ENCODE data around the gene NDUFB11.
"Not testable (repeated sequence)": the region's sequence is repeated elsewhere in the genome, so short reads cannot be mapped to it uniquely, and the experiment has no call there.

Gene NDUFB11

DNA sequence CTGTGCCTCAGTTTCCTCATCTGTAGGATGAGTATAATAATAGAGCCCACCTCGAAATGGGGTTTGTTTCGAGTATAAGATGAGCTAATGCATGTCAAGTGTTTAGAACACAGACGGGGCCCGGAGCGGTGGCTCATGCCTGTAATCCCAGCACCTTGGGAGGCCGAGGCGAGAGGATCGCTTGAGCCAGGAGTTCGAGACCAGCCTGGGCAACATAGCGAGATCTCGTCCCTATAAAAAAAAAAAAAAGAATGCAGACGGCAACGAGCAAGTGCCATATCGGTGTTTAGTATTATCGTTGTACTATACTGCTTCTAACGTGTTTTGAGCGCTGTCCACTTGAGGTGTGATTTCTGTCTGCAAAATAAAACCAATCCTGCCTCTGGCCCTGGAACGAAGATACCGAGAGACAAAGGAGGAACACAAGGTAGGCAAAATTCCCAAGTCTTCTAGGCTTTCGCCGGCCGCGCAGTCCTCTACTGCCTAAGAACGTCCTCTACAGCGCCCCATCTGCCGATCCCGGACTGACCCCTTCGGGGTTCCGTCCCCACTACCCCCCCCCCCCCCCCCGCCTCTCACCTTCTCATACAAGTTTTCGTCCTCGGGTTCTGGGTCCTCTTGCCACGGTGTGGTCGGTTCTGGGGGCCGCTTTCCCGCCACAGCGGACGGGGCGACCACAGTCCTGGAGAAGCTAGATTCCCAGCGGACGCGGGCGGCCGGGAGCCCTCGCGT lies 442 bp downstream of the NDUFB11 start:
- Histone ChIP-seq H3K4me2 (ENCODE audit: low read length) (peak overlapping the region; percentile 86), H2AFZ (peak overlapping the region; percentile 68), H3K9ac (no peak overlapping the region), H3K4me1 (no peaks in the 10 kb centered on the region), H3K27ac (peak overlapping the region; percentile 97), H3K9me3 (ENCODE audit: control insufficient read depth, low read length) (no peaks in the 10 kb centered on the region), H3K36me3 (ENCODE audit: control insufficient read depth, insufficient read depth, low read length) (no peaks in the 10 kb centered on the region), H3K4me3 (ENCODE audit: low read depth, low read length) (peak overlapping the region; percentile 85), H3K79me2 (peaks cover 13% of the 10 kb centered on the region), H3K27me3 (ENCODE audit: control insufficient read depth, insufficient read depth, low read length) (no peaks in the 10 kb centered on the region)
- TF ChIP-seq, protein P1, sequence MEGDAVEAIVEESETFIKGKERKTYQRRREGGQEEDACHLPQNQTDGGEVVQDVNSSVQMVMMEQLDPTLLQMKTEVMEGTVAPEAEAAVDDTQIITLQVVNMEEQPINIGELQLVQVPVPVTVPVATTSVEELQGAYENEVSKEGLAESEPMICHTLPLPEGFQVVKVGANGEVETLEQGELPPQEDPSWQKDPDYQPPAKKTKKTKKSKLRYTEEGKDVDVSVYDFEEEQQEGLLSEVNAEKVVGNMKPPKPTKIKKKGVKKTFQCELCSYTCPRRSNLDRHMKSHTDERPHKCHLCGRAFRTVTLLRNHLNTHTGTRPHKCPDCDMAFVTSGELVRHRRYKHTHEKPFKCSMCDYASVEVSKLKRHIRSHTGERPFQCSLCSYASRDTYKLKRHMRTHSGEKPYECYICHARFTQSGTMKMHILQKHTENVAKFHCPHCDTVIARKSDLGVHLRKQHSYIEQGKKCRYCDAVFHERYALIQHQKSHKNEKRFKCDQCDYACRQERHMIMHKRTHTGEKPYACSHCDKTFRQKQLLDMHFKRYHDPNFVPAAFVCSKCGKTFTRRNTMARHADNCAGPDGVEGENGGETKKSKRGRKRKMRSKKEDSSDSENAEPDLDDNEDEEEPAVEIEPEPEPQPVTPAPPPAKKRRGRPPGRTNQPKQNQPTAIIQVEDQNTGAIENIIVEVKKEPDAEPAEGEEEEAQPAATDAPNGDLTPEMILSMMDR (IDR thresholded peaks at IDR 0.05): no peak

- Histone ChIP-seq H3K36me3 (ENCODE audit: control insufficient read depth, insufficient read depth, low read length) (no peaks in the 10 kb centered on the region), H3K4me3 (ENCODE audit: low read depth, low read length) (no peak overlapping the region), H3K4me2 (ENCODE audit: low read length) (no peak overlapping the region), H3K79me2 (no peaks in the 10 kb centered on the region), H3K4me1 (no peaks in the 10 kb centered on the region), H3K27ac (no peak overlapping the region), H3K9me3 (ENCODE audit: control insufficient read depth, low read length) (no peaks in the 10 kb centered on the region), H3K27me3 (ENCODE audit: control insufficient read depth, insufficient read depth, low read length) (no peaks in the 10 kb centered on the region), H2AFZ (no peak overlapping the region), H3K9ac (no peak overlapping the region)
- TF ChIP-seq, protein P1 (IDR thresholded peaks at IDR 0.05): no peak
Observed at GRCh38 chrX:47138171-47138570, 6.3 kb downstream of the NDUFB11 start.

GRCh38 chrX:47135650-47136049 lies 8.9 kb downstream of the NDUFB11 start:
- not testable (repeated sequence) for H3K27me3 ChIP-seq (ENCODE audit: control insufficient read depth, insufficient read depth, low read length); H3K9ac ChIP-seq; H3K9me3 ChIP-seq (ENCODE audit: control insufficient read depth, low read length); H3K4me3 ChIP-seq (ENCODE audit: low read depth, low read length); H3K4me2 ChIP-seq (ENCODE audit: low read length); H2AFZ ChIP-seq; H3K4me1 ChIP-seq; H3K36me3 ChIP-seq (ENCODE audit: control insufficient read depth, insufficient read depth, low read length); H3K27ac ChIP-seq; H3K79me2 ChIP-seq

DNA sequence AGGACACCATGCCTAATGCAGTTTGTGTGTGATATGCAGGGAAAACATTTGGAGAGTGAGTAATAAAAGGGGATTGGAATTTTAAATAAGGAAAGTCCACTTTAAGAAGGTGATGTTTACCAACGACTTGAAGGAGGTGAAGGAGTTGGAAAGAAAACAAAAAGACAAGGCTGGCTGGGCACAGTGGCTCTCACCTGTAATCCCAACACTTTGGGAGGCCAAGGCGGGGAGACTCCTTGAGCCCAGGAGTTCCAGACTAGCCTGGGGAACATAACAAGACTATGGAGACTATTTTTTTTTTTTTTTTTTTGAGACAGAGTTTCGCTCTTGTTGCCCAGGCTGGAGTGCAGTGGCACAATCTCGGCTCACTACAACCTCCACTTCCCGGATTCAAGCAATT lies 11.0 kb downstream of the NDUFB11 start:
- no peak overlapping the region for H3K27ac ChIP-seq
- no peaks in the 10 kb centered on the region for H3K4me1 ChIP-seq
- no peaks in the 10 kb centered on the region for H3K36me3 ChIP-seq (ENCODE audit: control insufficient read depth, insufficient read depth, low read length)
- H3K79me2 ChIP-seq: no peaks in the 10 kb centered on the region
- no peak overlapping the region for H3K4me3 ChIP-seq (ENCODE audit: low read depth, low read length)
- TF ChIP-seq, protein P1 (IDR thresholded peaks at IDR 0.05): no peak
- H3K27me3 ChIP-seq (ENCODE audit: control insufficient read depth, insufficient read depth, low read length): no peaks in the 10 kb centered on the region
- H3K9me3 ChIP-seq (ENCODE audit: control insufficient read depth, low read length): no peaks in the 10 kb centered on the region
- no peak overlapping the region for H2AFZ ChIP-seq
- no peak overlapping the region for H3K9ac ChIP-seq
- H3K4me2 ChIP-seq (ENCODE audit: low read length): no peak overlapping the region

DNA sequence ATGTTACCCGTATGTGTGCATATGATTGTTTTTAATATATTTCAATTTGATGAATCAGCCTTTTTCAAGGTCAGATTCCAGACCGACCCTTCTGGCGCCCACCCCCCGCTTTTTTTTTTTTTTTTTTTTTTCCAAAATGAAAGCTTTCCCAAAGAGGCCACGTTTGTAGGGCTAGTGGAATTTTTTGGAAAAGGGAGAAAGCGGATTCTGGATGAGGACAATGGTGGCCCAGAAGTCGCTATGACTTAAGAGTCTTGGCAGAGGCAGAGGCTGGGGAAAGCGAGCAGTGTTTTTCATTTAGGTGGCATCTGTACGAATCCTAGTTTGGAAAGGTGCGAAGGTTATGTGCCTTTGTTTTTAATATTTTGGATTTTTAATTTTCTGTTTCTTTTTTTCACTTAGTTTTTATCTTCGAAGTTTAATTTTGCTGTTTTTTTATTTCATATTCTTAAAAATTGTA lies 14.6 kb downstream of the NDUFB11 start:
- no peaks in the 10 kb centered on the region for H3K27me3 ChIP-seq (ENCODE audit: control insufficient read depth, insufficient read depth, low read length)
- H3K9me3 ChIP-seq (ENCODE audit: control insufficient read depth, low read length): no peaks in the 10 kb centered on the region
- H2AFZ ChIP-seq: no peak overlapping the region
- peak overlapping the region; percentile 55 for H3K4me2 ChIP-seq (ENCODE audit: low read length)
- H3K4me3 ChIP-seq (ENCODE audit: low read depth, low read length): peak overlapping the region; percentile 63
- H3K36me3 ChIP-seq (ENCODE audit: control insufficient read depth, insufficient read depth, low read length): no peaks in the 10 kb centered on the region
- no peak overlapping the region for H3K9ac ChIP-seq
- no peaks in the 10 kb centered on the region for H3K4me1 ChIP-seq
- H3K79me2 ChIP-seq: no peaks in the 10 kb centered on the region
- TF ChIP-seq, protein P1 (IDR thresholded peaks at IDR 0.05): no peak
- H3K27ac ChIP-seq: no peak overlapping the region
